Large intestine (tissue), 3 donors: ENCODE results near the gene TNNC1. TPM values are rescaled to one million over a fixed set of nuclear protein-coding genes. Genes with fewer than 3 reads are reported as not detected.

ENCODE experiments used
- DNase-seq, 2 donors: peaks; one replicate each; pipeline versions ENCODE4 v3.0.0 to v3.0.0-alpha.2; 2013
- H3K27ac ChIP-seq: one replicate; pipeline ENCODE4 v1.5.1; 2013; ENCODE audit warnings: low read length
- H3K27me3 ChIP-seq: 2 replicates; pipeline ENCODE4 v1.6.1; 2013; ENCODE audit warnings: low read length; ENCODE audit not compliant: control insufficient read depth, insufficient read depth
- H3K36me3 ChIP-seq: 2 replicates; pipeline ENCODE4 v1.6.1; 2013; ENCODE audit warnings: low read length; ENCODE audit not compliant: control insufficient read depth, insufficient read depth
- H3K4me1 ChIP-seq: one replicate; pipeline ENCODE4 v1.6.1; 2013; ENCODE audit warnings: low read length; ENCODE audit not compliant: control insufficient read depth, insufficient read depth
- H3K4me3 ChIP-seq: one replicate; pipeline ENCODE4 v1.5.1; 2013; ENCODE audit warnings: low read length
- H3K9me3 ChIP-seq: one replicate; pipeline ENCODE4 v1.6.1; 2013; ENCODE audit warnings: mild to moderate bottlenecking, low read depth, low read length, moderate library complexity; ENCODE audit not compliant: control insufficient read depth
- WGBS: methylation state at CpG from one replicate; pipeline ENCODE4 v1.1.5; 2013; ENCODE audit warnings: low lambda C conversion rate; ENCODE audit not compliant: insufficient coverage; 5-methylcytosine and 5-hydroxymethylcytosine counted together
- polyA plus RNA-seq: library from polyadenylated mRNA; unstranded; fragments of 120-200 nt; gene quantifications from one replicate; pipeline ENCODE4 v1.2.1, GENCODE V29; 2013

The TNNC1 gene
- polyA plus RNA-seq, 1 donor, result 1.8 TPM

DNA sequence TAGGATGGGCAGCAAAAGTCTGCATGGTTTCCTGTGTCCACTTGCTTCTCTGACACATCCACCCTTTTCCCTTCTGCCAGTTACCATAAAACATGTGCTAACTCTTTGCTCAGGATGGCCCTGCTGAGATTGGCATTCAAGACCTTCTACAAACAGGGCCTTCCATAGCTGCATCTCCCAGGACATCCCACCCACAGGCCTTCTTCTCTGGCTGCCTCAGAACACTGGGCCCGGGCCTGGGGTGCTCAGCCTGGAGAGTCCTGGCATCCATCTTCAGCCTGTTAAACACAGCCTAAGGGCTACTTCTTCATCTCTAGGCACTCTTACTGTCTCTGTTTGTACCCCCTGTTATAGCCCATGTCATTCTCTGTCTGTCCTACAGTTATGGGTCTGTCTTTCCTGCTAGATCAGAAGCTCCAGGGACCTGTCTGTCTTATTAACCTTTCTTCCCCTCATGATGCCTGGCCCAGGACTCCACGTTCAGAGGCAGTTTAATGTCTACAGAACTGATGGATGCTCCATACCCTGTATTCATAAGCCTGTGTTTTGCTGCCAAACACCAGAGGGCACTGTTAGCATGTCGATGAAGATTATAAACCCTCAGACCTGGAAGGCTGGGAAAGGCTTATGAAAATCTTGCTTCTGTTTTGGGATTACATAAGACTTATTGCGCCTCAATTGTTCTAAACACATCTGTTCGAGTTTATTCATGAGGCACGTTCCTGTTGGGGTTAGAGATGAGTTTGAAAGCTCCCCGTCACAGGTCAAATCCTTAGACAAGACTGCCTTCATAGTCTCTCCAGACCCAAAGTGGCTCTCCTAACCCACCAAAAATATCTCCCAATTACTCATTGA lies 25.5 kb downstream of the TNNC1 start:
- Histone ChIP-seq H3K27ac (no peak overlapping the region), H3K4me3 (no peak overlapping the region), H3K27me3 (no peaks in the 10 kb centered on the region), H3K4me1 (peaks cover 4% of the 10 kb centered on the region), H3K36me3 (no peaks in the 10 kb centered on the region), H3K9me3 (no peaks in the 10 kb centered on the region)
- WGBS, result no CpG with 5 or more reads among the region's 7 CpGs
- DNase-seq, result peak; percentile 52 to 54

DNA sequence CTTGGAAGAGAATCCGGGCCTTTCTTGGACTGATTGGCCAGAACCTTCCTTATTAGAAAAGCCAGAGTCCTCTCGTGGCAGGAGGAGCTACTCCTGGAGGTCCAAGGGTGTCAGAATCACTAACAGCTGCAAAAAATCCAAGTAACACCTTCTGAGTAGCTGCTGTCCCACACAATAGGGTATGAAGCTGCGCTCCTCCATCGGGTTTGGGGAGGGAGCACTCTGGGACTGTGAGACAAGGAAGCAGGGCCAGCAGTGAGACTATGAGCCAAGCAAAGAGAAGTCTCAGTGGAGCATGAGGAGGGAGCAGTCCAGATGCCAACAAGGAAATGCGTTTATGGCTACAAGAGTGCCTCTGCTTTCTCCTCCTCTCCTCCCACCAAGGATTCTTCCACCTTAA lies 30.7 kb downstream of the TNNC1 start:
- no peaks in the 10 kb centered on the region for H3K27me3 ChIP-seq
- H3K4me1 ChIP-seq, result no peaks in the 10 kb centered on the region
- H3K9me3 ChIP-seq, result no peaks in the 10 kb centered on the region
- no peak overlapping the region for H3K4me3 ChIP-seq
- H3K36me3 ChIP-seq, result peaks cover 7% of the 10 kb centered on the region
- H3K27ac ChIP-seq, result no peak overlapping the region
- no peak for DNase-seq
- WGBS, result no CpG with 5 or more reads among the region's 5 CpGs

DNA sequence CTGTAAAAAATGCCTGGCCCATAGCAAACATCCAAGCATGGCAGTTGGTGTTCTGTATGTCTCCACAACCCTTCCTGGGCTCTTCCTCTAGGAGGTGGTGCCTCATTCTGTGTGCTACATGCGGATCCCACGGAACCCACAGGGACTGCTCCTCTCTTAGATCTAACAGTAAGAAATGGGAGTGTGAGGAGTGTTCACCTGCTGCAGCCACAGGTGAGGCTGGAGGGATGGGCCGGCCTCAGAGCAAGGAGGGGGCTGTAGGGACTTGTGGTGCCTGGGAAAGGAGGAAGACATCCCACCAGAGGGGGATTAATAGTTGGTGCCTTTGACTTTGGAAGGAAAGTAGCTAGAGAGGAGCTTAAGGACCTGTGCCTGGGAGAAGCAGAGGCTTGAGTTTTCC lies 31.2 kb downstream of the TNNC1 start:
- H3K4me3 ChIP-seq, result no peak overlapping the region
- H3K27ac ChIP-seq, result no peak overlapping the region
- H3K36me3 ChIP-seq, result peaks cover 7% of the 10 kb centered on the region
- no peaks in the 10 kb centered on the region for H3K9me3 ChIP-seq
- no peak for DNase-seq
- no CpG with 5 or more reads among the region's 3 CpGs for WGBS
- no peaks in the 10 kb centered on the region for H3K27me3 ChIP-seq
- H3K4me1 ChIP-seq, result no peaks in the 10 kb centered on the region

DNA sequence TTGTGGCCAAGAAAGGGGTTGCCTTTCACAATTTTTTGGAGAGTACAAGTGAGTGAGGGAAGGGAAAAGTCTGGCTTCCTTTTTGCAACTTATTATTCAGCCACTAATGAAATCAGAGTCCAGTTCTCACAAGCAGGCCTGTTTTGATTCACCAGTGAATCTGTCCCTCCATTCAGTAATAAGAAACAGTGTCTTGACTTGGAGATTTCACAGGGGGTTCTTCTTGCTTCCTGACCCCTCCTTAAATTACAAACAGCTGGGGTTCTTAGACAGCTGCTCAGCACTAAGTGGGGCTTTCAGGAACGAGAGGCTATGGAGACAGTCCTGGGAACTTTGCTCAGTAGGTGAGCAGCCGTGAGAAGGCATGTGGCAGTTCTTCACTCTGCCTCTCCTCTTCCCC lies 33.5 kb downstream of the TNNC1 start:
- H3K36me3 ChIP-seq, result peaks cover 7% of the 10 kb centered on the region
- no peak overlapping the region for H3K4me3 ChIP-seq
- no CpG with 5 or more reads among the region's 2 CpGs for WGBS
- H3K4me1 ChIP-seq, result no peaks in the 10 kb centered on the region
- no peak for DNase-seq
- H3K27ac ChIP-seq, result no peak overlapping the region
- no peaks in the 10 kb centered on the region for H3K9me3 ChIP-seq
- no peaks in the 10 kb centered on the region for H3K27me3 ChIP-seq

DNA sequence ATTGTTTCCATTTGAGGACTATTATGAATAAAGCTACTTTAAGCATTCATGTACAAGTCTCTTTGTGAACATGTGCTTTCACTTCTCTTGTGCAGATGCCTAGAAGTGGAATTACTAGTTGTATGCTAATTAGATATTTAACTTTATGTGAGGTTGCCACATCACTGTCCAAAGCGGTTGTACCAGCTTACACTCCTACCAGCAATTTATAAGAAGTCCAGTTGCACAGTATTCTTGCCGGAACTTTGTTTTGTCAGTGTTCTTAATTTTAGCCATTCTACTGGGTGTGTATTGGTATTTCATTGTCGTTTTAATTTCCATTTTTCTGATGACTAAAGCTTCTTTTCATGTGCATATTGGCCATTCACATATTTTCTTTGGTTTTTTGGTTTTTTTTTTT lies 38.0 kb downstream of the TNNC1 start:
- no peak for DNase-seq
- H3K4me1 ChIP-seq, result peaks cover 11% of the 10 kb centered on the region
- no peak overlapping the region for H3K4me3 ChIP-seq
- 100% methylated on average over 2 of the region's 3 CpGs for WGBS
- peaks cover 1% of the 10 kb centered on the region for H3K36me3 ChIP-seq
- no peaks in the 10 kb centered on the region for H3K9me3 ChIP-seq
- H3K27ac ChIP-seq, result no peak overlapping the region
- H3K27me3 ChIP-seq, result no peaks in the 10 kb centered on the region

DNA sequence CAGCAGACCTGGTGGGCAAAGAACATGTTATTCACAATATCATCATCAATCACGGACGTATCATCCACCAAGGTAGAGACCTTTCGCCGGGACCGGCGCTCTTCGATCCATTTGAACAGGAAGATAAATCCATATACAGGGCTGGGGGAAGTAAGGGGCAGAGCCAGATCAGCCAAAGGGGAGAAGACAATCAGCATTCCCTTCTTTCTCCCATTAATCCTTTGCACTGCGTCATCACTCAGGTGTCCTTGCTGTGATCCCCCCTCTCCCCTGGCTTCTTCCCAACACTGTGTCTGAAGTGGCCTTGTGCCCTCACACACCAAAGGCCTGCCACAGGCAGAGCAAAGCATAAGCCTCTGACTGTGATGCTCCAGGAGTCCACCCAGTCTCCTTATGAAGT lies 45.4 kb downstream of the TNNC1 start:
- no peaks in the 10 kb centered on the region for H3K9me3 ChIP-seq
- H3K4me1 ChIP-seq, result peaks cover 16% of the 10 kb centered on the region
- no CpG with 5 or more reads among the region's 8 CpGs for WGBS
- H3K4me3 ChIP-seq, result no peak overlapping the region
- no peak for DNase-seq
- H3K36me3 ChIP-seq, result peaks cover 49% of the 10 kb centered on the region
- no peak overlapping the region for H3K27ac ChIP-seq
- no peaks in the 10 kb centered on the region for H3K27me3 ChIP-seq

DNA sequence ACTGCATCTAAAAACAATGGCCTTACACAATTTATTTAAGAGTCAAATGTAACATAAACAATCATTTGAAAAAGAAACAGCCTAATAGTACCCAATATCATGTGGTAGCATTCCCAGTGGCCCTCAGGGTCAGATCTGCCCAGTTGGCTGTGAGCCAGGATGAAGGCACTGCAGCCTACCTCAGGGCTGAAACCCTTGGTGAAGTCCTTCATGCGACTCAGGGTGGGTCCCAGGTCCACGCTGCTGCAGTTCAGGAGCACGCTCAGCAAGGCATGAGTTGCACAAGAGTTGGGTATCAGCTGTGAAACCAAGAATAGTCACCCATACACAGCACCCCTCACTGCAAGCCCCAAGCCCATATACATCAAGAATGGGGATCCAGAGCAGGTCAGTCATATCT lies 46.1 kb downstream of the TNNC1 start:
- H3K9me3 ChIP-seq, result no peaks in the 10 kb centered on the region
- H3K27me3 ChIP-seq, result no peaks in the 10 kb centered on the region
- peaks cover 56% of the 10 kb centered on the region for H3K36me3 ChIP-seq
- WGBS, result no CpG with 5 or more reads among the region's 3 CpGs
- H3K27ac ChIP-seq, result no peak overlapping the region
- DNase-seq, result no peak
- no peak overlapping the region for H3K4me3 ChIP-seq
- peaks cover 14% of the 10 kb centered on the region for H3K4me1 ChIP-seq

DNA sequence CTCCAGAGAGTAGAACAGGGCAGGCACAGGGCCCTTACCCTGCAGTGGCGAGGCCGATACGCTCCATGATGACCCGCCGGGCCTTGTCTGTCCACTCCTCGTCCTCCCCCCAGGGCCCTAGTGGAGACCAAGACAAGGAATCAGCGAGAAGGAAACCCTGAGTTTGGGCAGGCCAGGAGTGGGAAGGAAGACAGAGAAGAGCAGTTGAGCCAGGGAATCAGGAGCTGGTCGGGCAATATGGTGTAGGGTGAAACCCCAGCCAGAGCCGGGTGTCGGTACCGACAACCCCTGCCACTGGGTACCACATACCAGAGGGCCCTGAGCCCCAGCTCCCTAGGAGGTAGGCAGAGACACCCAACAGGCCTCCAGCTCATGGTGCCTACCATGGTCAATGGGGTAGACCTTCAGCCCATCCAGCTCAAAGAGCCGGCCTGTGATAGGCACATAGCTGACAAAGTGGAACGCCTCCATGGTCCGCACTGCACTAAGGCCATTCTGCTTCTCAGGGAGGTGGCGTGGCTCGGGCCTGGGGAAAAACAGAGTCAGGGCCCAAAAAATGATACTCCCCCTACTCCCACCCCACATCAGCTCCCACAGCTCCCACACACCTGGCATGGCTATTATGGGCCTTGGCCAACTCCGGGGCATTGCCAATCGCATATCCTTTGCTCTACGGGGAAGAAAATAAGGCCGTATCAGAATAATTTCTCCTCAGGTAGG lies 46.9 kb downstream of the TNNC1 start:
- no CpG with 5 or more reads among the region's 20 CpGs for WGBS
- H3K4me3 ChIP-seq, result no peak overlapping the region
- H3K36me3 ChIP-seq, result peaks cover 64% of the 10 kb centered on the region
- no peak for DNase-seq
- H3K4me1 ChIP-seq, result peaks cover 6% of the 10 kb centered on the region
- H3K27ac ChIP-seq, result no peak overlapping the region
- H3K9me3 ChIP-seq, result no peaks in the 10 kb centered on the region
- H3K27me3 ChIP-seq, result no peaks in the 10 kb centered on the region

DNA sequence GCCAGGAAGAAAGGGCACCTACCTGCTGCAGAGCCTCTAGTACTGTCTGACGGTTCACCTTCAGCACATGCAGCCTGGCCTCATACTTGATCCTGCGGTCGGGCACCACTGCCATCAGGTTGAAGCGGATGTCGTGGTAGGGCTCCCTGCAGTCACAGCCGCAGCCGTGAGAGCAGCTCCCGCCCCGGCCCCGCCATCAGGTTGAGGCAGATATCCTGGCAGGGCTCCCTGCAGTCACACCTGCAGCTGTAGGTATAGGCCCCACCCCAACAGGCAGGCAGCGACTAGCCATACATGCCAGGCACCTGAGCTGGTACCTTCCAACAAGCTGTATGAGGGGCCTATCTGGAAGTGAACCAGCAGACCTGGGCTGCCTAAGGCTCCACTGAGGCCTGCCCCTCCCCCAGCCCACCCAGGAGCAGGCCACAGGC lies 47.6 kb downstream of the TNNC1 start:
- Histone ChIP-seq H3K4me1 (peaks cover 5% of the 10 kb centered on the region), H3K27ac (no peak overlapping the region), H3K36me3 (peaks cover 71% of the 10 kb centered on the region), H3K27me3 (no peaks in the 10 kb centered on the region), H3K9me3 (no peaks in the 10 kb centered on the region), H3K4me3 (no peak overlapping the region)
- no CpG with 5 or more reads among the region's 11 CpGs for WGBS
- no peak for DNase-seq

DNA sequence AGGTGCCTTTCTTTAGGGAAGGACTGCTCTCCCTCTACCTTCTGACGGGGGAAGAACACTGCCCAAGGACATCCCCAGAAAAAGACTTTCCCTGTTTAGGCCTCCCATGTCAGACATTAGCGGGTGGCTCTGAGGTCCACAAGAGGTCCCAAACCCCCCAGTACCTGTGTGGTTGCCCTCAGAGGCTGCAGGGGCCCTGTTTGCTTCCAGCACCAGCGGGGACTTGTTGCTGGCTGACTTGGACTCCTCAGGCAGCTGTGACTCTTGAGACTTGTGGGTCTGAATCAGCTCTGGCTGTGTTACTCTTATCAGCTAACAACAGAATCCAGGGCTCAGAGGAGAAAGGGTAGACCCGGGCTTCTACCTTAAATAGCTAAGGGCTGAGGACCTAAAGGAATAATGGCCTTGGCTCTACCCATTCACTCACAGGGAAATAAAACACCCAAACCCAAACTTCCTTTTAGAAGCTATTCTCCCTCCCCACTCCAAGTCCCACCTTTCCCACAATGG lies 48.2 kb downstream of the TNNC1 start:
- Histone ChIP-seq H3K27me3 (no peaks in the 10 kb centered on the region), H3K4me3 (no peak overlapping the region), H3K9me3 (no peaks in the 10 kb centered on the region), H3K4me1 (peaks cover 5% of the 10 kb centered on the region), H3K36me3 (peaks cover 77% of the 10 kb centered on the region), H3K27ac (no peak overlapping the region)
- DNase-seq, result no peak
- no CpG with 5 or more reads among the region's 4 CpGs for WGBS
